Heart right ventricle (tissue), 16 donors: ENCODE measurements around the gene GRHL1. TPM values are rescaled to one million over a fixed set of nuclear protein-coding genes. Genes with fewer than 3 reads are reported as not detected.

Source experiments
- ATAC-seq, 8 donors: fragments of 200-7000 bp; cut with Tn5 transposase; one replicate each; pipeline ENCODE4 v1.9.1; 2020; ENCODE audit warnings: mild to moderate bottlenecking in 8 of 8, moderate library complexity in 8 of 8, moderate number of reproducible peaks in 1 of 8
- DNase-seq, 2 donors: peaks; one replicate each; pipeline ENCODE4 v3.0.0-alpha.2; 2020
- H3K27ac ChIP-seq, 10 donors: fragments of 200-600 bp; sonication (generic) in 2 of 10; one replicate each; pipeline versions ENCODE4 v1.5.0 to v1.8.0; 2020 to 2022; ENCODE audit warnings: mild to moderate bottlenecking in 3 of 10
- H3K27me3 ChIP-seq, 7 donors: fragments of 200-600 bp; one replicate each; pipeline ENCODE4 v1.8.0; 2021 to 2022; ENCODE audit warnings: mild to moderate bottlenecking in 2 of 7
- H3K36me3 ChIP-seq, 9 donors: fragments of 200-600 bp; sonication (generic) in 1 of 9; one replicate each; pipeline versions ENCODE4 v1.5.0 to v1.8.0; 2020 to 2022; ENCODE audit warnings: mild to moderate bottlenecking in 2 of 9
- H3K4me1 ChIP-seq, 9 donors: fragments of 200-600 bp; sonication (generic) in 1 of 9; one replicate each; pipeline versions ENCODE4 v1.5.0 to v1.8.0; 2020 to 2022; ENCODE audit warnings: mild to moderate bottlenecking in 4 of 9
- H3K4me3 ChIP-seq, 10 donors: fragments of 200-600 bp; sonication (generic) in 2 of 10; one replicate each; pipeline versions ENCODE4 v1.5.0 to v1.8.0; 2020 to 2022; ENCODE audit warnings: mild to moderate bottlenecking in 7 of 10, moderate library complexity in 2 of 10
- H3K9me3 ChIP-seq, 11 donors: fragments of 200-600 bp in 10 of 11; sonication (generic) in 2 of 11; one replicate each; pipeline versions ENCODE4 v1.5.0 to v1.8.0; 2013 to 2022; ENCODE audit warnings: mild to moderate bottlenecking in 2 of 11, control low read depth in 1 of 11, moderate library complexity in 1 of 11
- WGBS, 2 donors: extraction: QIAGEN DNeasy Blood & Tissue Kit; methylation state at CpG; one replicate each; pipeline ENCODE4 v1.1.7; 2013; ENCODE audit warnings: inconsistent platforms in 1 of 2; 5-methylcytosine and 5-hydroxymethylcytosine counted together
- intact Hi-C, 10 donors: fragments of 100-400 bp; cut with DNase I; formaldehyde crosslinking; loops; one replicate each; pipeline versions ENCODE4 v1.11.1 to v1.14.2; 2022
- polyA plus RNA-seq, 2 donors: library from polyadenylated mRNA; stranded (reverse); fragments of 200-250 nt; gene quantifications; one replicate each; pipeline ENCODE4 v1.2.3, GENCODE V29; 2013
- total RNA-seq, 10 donors: library from RNA; stranded (reverse); fragmentation: NEBNext Ultra II Directional in 3 of 10; extraction: Animal tissue kit (Norgen Biotek cat#: 25700) in 3 of 10; gene quantifications; one replicate each; pipeline versions ENCODE4 v1.2.1 to v1.2.4, GENCODE V29; 2021 to 2023
- TF ChIP-seq, protein P1 (sequence below), 9 donors: fragments of 200-600 bp; sonication (generic) in 2 of 9; IDR thresholded peaks; one replicate each; pipeline versions ENCODE4 v1.5.0 to v1.8.0; 2021 to 2022; ENCODE audit warnings: antibody characterized with exemption in 9 of 9, mild to moderate bottlenecking in 5 of 9, moderate library complexity in 1 of 9
- donor health status: Arrhythmogenic right ventricular cardiomyopathy.
- donor health status: ischemic (EF 13 %, LVEDD 7.1; RV severe dilation, severe dysfunction).
- donor health status: healthy with polysubstance abuse.
- donor health status: DM: no; HTN: yes; CAD: no.
- donor health status: DM: no; HTN: no; CAD: no.
- donor health status: ischemic (EF 25% LVEDD 6.9; RV normal size, moderate dysfunction).
- donor health status: ischemic (EF 25% LVEDD 5.7; RV mildly dilated, moderate dysfunction).
- donor health status: healthy.
- donor health status: DM: yes; HTN: yes; CAD: no.
- donor health status: Ischemic cardiomyopathy.
- donor health status: ischemic (EF 35%, LVEDD 5.7; RV mildly dilated, moderate dysfunction).
- donor health status: nonischemic (EF 11% LVEDD 7.7; RV severe dilation, severe dysfunction).
- donor health status: DM: yes; HTN: yes; CAD: no.
- donor health status: PGD.
- donor health status: ischemic (EF 29% LVEDD 5.4; RV normal size, mild dysfunction).
- donor health status: nonischemic (EF 23%, LVEDD 6.1; RV moderate dilation, normal function).

Gene GRHL1
- total and polyA plus RNA-seq, 12 donors: 0.29 to 3.0 (median 0.90) TPM

- ATAC-seq: no peak
- DNase-seq: no peak
- Histone ChIP-seq H3K36me3 (no peaks in the 10 kb centered on the region), H3K4me1 (peaks cover 18 to 47% (median 33%) of the 10 kb centered on the region in 9 donors), H3K27me3 (peaks cover 0 to 16% (median 0%) of the 10 kb centered on the region in 7 donors), H3K9me3 (no peaks in the 10 kb centered on the region), H3K27ac (peak overlapping the region in 3 of 10 donors; percentile 25 to 58 (median 53)), H3K4me3 (no peak overlapping the region)
- TF ChIP-seq, protein P1, sequence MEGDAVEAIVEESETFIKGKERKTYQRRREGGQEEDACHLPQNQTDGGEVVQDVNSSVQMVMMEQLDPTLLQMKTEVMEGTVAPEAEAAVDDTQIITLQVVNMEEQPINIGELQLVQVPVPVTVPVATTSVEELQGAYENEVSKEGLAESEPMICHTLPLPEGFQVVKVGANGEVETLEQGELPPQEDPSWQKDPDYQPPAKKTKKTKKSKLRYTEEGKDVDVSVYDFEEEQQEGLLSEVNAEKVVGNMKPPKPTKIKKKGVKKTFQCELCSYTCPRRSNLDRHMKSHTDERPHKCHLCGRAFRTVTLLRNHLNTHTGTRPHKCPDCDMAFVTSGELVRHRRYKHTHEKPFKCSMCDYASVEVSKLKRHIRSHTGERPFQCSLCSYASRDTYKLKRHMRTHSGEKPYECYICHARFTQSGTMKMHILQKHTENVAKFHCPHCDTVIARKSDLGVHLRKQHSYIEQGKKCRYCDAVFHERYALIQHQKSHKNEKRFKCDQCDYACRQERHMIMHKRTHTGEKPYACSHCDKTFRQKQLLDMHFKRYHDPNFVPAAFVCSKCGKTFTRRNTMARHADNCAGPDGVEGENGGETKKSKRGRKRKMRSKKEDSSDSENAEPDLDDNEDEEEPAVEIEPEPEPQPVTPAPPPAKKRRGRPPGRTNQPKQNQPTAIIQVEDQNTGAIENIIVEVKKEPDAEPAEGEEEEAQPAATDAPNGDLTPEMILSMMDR (IDR thresholded peaks at IDR 0.05): no peak
- WGBS, 2 donors: 60 to 87% methylated on average over 3 of the region's 3 CpGs
- intact Hi-C loops: no loop called here
These were observed 53.3 kb downstream of the GRHL1 start for GRCh38 chr2:10004836-10005235.

- peaks cover 0 to 16% (median 0%) of the 10 kb centered on the region in 7 donors for H3K27me3 ChIP-seq
- no peak overlapping the region for H3K4me3 ChIP-seq
- H3K9me3 ChIP-seq: no peaks in the 10 kb centered on the region
- no peak for ATAC-seq
- peak overlapping the region in 2 of 10 donors; percentile 58 to 74 for H3K27ac ChIP-seq
- TF ChIP-seq, protein P1 (IDR thresholded peaks at IDR 0.05): no peak
- DNase-seq: no peak
- WGBS, 2 donors: 97% methylated on average over 17 of the region's 17 CpGs
- peaks cover 21 to 54% (median 40%) of the 10 kb centered on the region in 9 donors for H3K4me1 ChIP-seq
- H3K36me3 ChIP-seq: no peaks in the 10 kb centered on the region
- intact Hi-C loops: no loop called here
These were observed 54.2 kb downstream of the GRHL1 start for GRCh38 chr2:10005461-10006235.

DNA sequence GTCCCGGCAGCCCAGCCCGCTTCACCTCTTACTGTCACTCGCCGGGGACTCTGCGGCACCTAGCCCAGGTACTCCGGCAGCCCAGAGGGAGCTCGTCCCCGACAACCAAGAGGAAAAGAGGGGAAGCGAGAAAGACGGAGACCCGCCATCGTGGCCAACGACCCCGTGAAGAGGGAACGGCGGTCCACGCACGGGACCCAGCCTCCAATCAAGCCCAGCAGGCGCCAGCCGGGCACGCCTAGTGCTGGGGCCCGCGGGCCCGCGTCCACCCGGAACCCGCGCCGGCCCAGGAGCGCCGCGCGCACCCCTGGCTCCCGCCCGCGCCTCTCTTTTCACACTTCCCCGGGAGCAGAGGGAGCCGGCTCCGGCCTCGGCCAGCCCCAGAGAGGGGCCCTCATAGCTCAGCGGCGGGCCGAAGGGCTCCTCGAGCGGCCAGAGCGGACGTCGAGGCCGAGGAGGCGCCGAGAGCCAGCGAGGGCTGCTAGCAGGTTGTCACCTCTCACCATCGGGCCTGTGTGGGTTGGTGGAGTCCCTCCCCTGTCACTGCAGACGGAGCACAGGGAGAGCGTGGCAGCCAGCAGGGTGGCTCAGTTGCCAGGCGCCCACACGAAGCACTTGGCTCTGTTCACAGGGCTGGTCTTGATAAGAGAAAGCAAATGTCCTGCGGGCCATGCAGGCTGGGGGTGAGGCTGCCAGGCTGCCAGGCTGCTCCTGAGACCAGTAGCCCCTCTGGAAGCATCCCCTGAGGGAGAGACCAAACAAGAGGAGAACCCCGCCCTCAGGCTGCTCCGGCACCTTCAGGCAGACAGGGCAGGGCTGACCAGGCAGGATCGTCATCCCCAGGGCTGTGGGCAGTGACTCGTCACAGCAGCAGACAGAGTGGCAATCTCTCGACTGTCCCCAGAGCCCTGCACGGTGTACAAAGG lies 55.0 kb downstream of the GRHL1 start:
- intact Hi-C loops: no loop called here
- Histone ChIP-seq H3K27me3 (peaks cover 0 to 16% (median 0%) of the 10 kb centered on the region in 7 donors), H3K9me3 (no peaks in the 10 kb centered on the region), H3K4me1 (peaks cover 21 to 54% (median 40%) of the 10 kb centered on the region in 9 donors), H3K36me3 (no peaks in the 10 kb centered on the region), H3K4me3 (peak overlapping the region in 4 of 10 donors; percentile 19 to 33 (median 24)), H3K27ac (peak overlapping the region; percentile 27 to 79 (median 74))
- TF ChIP-seq, protein P1 (IDR thresholded peaks at IDR 0.05): no peak
- ATAC-seq (peak; percentile 57 to 85 (median 70)), DNase-seq (peak; percentile 63 to 69)
- 43 to 56% methylated on average over 60 to 64 of the region's 64 CpGs for WGBS, 2 donors

DNA sequence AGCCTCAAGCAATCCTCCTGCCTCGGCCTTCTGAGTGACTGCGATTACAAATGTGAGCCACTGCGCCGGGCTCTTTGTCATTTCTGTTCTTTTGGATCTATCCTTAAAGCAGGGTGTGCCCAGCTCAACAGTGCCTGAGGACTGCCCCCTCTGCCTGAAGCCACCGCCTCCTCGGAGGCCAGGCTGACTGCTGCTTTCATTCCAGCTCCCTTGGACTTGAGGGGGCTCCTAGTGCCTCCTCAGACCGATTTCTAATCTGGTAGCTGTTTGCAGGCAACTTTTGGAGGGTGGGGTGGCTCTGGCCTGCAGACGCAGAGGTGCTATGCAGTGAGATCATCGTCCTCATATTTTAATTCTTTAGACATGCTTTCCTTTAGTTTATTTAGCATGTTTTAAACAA lies 55.9 kb downstream of the GRHL1 start:
- ATAC-seq (no peak), DNase-seq (no peak)
- intact Hi-C loops: no loop called here
- no peak overlapping the region for H3K4me3 ChIP-seq
- H3K9me3 ChIP-seq: no peaks in the 10 kb centered on the region
- H3K27ac ChIP-seq: peak overlapping the region in 6 of 10 donors; percentile 37 to 80 (median 74)
- H3K36me3 ChIP-seq: no peaks in the 10 kb centered on the region
- WGBS, 2 donors: 76 to 89% methylated on average over 9 of the region's 9 CpGs
- TF ChIP-seq, protein P1 (IDR thresholded peaks at IDR 0.05): no peak
- H3K4me1 ChIP-seq: peaks cover 21 to 54% (median 40%) of the 10 kb centered on the region in 9 donors
- peaks cover 0 to 16% (median 0%) of the 10 kb centered on the region in 7 donors for H3K27me3 ChIP-seq
